ENCODE results near the gene VWA8.

Gene VWA8

DNA sequence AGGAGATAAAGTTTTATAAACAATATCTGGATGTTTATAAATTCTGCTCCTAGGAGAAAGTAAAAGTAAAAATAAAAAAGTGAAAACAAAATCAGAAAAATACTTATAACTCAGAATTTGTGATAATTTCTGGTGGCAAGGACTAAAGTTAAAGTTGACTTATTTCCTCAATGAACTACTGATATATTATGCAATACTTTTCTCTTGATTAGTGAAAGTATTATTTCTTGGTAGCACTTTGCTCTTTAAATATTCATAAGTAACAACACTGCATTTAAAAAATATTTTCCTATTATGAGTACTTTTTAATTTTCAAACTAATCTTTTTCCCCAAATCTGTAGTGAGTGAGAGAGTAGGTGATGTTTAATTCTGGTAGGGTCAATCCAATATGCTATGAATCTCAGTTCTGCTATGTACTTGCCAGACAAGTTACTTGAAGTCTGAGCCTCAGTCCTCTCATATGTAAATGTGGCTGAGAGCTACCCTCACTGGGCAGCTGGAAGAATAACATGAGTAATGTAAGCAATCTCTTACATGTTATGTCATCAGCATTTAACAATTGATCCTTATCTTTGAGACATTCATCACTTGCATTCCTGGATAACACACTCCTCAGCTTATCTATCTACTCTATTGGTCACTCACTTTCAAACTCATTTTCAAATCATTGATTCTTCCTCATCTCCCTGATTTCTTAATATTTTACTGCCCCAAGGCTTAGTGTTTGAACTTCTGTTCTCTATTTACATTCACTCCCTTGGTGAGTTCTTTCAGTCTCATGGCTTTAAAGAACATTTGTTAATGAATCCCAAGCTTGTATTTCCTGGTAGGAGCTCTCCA lies 264.5 kb downstream of the VWA8 start:
- H3K27me3 ChIP-seq (replicated peaks), result no peaks in the 10 kb centered on the region
- in situ Hi-C loops (cut with HindIII; ENCODE audit: low pct_ligation_motif_present, low sequenced_read_pairs), result no loop called here
- peak; percentile 93 for DNase-seq
- TF ChIP-seq, protein P1, sequence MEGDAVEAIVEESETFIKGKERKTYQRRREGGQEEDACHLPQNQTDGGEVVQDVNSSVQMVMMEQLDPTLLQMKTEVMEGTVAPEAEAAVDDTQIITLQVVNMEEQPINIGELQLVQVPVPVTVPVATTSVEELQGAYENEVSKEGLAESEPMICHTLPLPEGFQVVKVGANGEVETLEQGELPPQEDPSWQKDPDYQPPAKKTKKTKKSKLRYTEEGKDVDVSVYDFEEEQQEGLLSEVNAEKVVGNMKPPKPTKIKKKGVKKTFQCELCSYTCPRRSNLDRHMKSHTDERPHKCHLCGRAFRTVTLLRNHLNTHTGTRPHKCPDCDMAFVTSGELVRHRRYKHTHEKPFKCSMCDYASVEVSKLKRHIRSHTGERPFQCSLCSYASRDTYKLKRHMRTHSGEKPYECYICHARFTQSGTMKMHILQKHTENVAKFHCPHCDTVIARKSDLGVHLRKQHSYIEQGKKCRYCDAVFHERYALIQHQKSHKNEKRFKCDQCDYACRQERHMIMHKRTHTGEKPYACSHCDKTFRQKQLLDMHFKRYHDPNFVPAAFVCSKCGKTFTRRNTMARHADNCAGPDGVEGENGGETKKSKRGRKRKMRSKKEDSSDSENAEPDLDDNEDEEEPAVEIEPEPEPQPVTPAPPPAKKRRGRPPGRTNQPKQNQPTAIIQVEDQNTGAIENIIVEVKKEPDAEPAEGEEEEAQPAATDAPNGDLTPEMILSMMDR (IDR thresholded peaks at IDR 0.05; ENCODE audit: low read depth, low read length, missing control alignments), result no peak
- H3K36me3 ChIP-seq (replicated peaks), result no peaks in the 10 kb centered on the region
- H3K4me3 ChIP-seq (ENCODE audit: low read depth, low read length), result no peak overlapping the region
- peak overlapping the region; percentile 96 for H3K27ac ChIP-seq

DNA sequence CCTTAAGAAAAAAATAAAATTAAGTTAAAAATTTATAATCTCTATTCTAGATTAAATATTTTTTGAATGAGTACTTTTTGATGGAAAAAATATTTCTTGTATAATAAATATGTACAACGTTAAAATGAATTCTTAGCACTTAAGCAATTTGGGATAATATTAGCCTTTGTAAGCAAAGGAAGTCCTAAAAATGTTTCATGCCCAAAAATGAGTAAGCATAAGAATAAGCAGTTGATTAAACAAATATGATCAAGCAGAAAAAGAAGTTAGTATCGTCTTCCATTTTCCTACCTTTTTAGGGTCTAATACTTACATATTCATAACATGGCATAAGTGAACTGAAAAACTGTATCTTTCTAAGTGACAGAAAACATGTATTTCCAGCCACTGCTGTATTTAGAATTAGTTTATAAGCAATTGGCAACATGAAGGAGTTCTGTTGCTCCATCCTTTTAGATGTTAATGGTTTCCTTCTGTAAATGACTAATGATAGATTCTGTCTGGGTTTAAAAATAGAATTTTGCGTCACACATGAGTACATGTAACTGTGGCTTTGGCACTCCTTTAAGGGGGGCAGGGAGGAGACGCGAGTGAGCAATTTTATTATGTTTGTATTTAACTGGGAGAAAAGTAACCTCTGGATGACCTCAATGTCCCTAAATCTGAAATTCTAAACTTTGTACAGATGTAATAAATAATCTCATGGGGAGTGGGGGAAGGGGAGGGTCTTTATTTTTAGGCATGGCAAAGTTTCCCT lies 266.2 kb downstream of the VWA8 start:
- no peak overlapping the region for H3K4me3 ChIP-seq (ENCODE audit: low read depth, low read length)
- TF ChIP-seq, protein P1 (IDR thresholded peaks at IDR 0.05; ENCODE audit: low read depth, low read length, missing control alignments), result no peak
- H3K27ac ChIP-seq, result peak overlapping the region; percentile 96
- peak; percentile 95 for DNase-seq
- H3K27me3 ChIP-seq (replicated peaks), result no peaks in the 10 kb centered on the region
- no peaks in the 10 kb centered on the region for H3K36me3 ChIP-seq (replicated peaks)
- in situ Hi-C loops (cut with HindIII; ENCODE audit: low pct_ligation_motif_present, low sequenced_read_pairs), result no loop called here

DNA sequence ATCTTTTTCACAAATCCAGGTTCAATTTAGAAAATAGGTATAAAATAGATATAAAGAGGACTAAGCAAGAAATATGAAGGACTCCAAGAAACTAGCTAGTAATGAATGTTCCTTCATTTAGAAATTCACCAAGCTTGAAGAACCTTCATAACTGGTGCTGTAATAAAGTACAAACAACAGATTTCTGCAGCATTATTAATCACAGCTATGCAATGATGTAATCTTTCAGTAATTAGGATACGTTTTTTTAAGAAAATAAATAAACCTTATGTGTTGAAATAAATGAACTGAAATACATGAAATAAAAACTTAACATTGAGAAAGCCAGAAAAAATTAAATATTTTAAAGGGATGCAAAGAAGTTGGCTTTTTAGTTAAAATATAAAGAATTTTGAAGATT lies 267.5 kb downstream of the VWA8 start:
- in situ Hi-C loops (cut with HindIII; ENCODE audit: low pct_ligation_motif_present, low sequenced_read_pairs), result no loop called here
- Histone ChIP-seq H3K36me3 (replicated peaks) (no peaks in the 10 kb centered on the region), H3K4me3 (ENCODE audit: low read depth, low read length) (no peak overlapping the region), H3K27ac (peak overlapping the region; percentile 96), H3K27me3 (replicated peaks) (no peaks in the 10 kb centered on the region)
- DNase-seq, result no peak
- TF ChIP-seq, protein P1 (IDR thresholded peaks at IDR 0.05; ENCODE audit: low read depth, low read length, missing control alignments), result no peak

DNA sequence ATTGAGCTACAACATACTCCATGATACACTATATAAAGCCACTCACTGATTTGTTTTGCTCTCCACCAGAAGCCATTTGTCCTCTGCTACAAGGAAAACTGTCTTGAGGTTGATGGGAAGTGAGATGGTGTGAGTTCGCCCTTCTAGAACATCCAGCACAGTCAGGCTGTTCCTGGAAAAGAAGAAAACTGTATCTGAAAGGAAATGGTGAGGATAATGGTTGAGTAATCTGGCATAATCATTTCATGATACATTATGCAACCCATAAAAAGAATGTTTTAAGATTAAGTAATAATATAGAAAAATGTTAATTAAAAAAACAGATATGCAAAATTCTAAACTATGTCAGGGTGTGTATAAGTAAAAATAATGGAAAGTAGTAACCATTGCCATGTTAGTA lies 269.6 kb downstream of the VWA8 start:
- TF ChIP-seq, protein P1 (IDR thresholded peaks at IDR 0.05; ENCODE audit: low read depth, low read length, missing control alignments), result no peak
- H3K27ac ChIP-seq, result no peak overlapping the region

DNA sequence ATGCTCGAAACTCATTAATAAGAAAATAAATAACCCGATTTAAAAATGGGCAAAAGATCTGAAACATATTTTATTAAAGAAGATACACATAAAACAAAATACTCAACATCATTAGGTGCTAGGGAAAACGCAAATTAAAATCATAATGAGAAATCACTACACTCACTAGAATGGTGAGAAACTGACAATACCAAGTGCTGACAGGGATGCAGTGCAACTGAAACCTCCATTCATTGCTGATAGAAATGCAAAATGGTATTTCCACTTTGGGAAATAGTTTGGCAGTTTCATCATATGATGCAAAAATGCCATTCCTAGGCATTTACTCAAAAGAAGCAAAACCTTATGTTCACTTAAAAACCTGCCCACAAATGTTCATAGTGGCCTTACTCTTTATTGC lies 278.1 kb downstream of the VWA8 start:
- no peak for DNase-seq
- H3K4me3 ChIP-seq (ENCODE audit: low read depth, low read length), result no peak overlapping the region
- TF ChIP-seq, protein P1 (IDR thresholded peaks at IDR 0.05; ENCODE audit: low read depth, low read length, missing control alignments), result no peak
- in situ Hi-C loops (cut with HindIII; ENCODE audit: low pct_ligation_motif_present, low sequenced_read_pairs), result no loop called here
- H3K27me3 ChIP-seq (replicated peaks), result no peaks in the 10 kb centered on the region
- H3K27ac ChIP-seq, result no peak overlapping the region
- no peaks in the 10 kb centered on the region for H3K36me3 ChIP-seq (replicated peaks)

More for the DNA sequence above, 269.6 kb downstream of the VWA8 start:
- no peaks in the 10 kb centered on the region for H3K36me3 ChIP-seq (replicated peaks)
- DNase-seq, result no peak
- H3K4me3 ChIP-seq (ENCODE audit: low read depth, low read length), result no peak overlapping the region
- in situ Hi-C loops (cut with HindIII; ENCODE audit: low pct_ligation_motif_present, low sequenced_read_pairs), result no loop called here
- H3K27me3 ChIP-seq (replicated peaks), result no peaks in the 10 kb centered on the region
